ENCODE results near the gene KDM8. TPM values are rescaled to one million over a fixed set of nuclear protein-coding genes. Genes with fewer than 3 reads are reported as not detected.

Gene KDM8
- total and polyA plus RNA-seq, 2 donors (not counting 3 experiments of a cell fraction or from before 2014, with no cell fraction given): 5.1 to 8.4 TPM

DNA sequence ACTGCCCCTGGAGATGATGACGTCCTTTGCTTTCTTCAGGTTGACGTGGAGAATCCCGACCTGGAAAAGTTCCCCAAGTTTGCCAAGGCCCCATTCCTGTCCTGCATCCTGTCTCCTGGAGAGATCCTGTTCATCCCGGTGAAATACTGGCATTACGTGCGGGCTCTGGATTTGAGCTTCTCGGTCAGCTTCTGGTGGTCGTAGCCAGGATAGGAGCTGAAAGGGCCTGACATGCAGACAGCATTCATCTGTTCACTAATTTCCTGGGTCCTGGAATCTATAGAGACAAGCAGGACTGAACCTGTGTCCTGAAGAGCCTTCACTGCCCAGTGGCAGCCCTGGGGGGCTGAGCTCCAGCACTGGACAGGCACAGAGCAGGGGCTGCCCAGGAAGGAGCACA lies 17.2 kb downstream of the KDM8 start:
- Histone ChIP-seq H3K4me1 (ENCODE audit: control insufficient read depth, extremely low read depth, insufficient read depth, low read length) (no peaks in the 10 kb centered on the region), H2AFZ (ENCODE audit: low read depth, low read length) (no peak overlapping the region), H3K4me3 (replicated peaks in 1 of 3; ENCODE audit: insufficient read depth in 1 of 3, low read depth in 1 of 3, low read length in 3 of 3) (no peak overlapping the region), H4K20me1 (replicated peaks; ENCODE audit: control insufficient read depth, extremely low read depth, insufficient read depth, low read length) (no peaks in the 10 kb centered on the region), H3K9ac (replicated peaks; ENCODE audit: extremely low read depth, insufficient read depth, low read length) (no peak overlapping the region), H3K79me2 (ENCODE audit: control insufficient read depth, insufficient read depth, low read length) (no peaks in the 10 kb centered on the region), H3K27ac (ENCODE audit: insufficient read depth, low read depth, low read length) (no peak overlapping the region), H3K27me3 (ENCODE audit: control insufficient read depth in 2 of 2, insufficient read depth in 2 of 2, low read length in 2 of 2) (no peaks in the 10 kb centered on the region), H3K9me3 (replicated peaks; ENCODE audit: control insufficient read depth, insufficient read depth, low read length) (no peaks in the 10 kb centered on the region), H3K36me3 (ENCODE audit: control insufficient read depth in 2 of 2, extremely low read depth in 1 of 2, insufficient read depth in 2 of 2, low read length in 2 of 2) (peaks cover 0 to 4% of the 10 kb centered on the region in 2 experiments), H3K4me2 (ENCODE audit: insufficient read depth, low read length) (no peak overlapping the region), H3K9me1 (replicated peaks; ENCODE audit: control insufficient read depth, extremely low read depth, insufficient read depth, low read length) (no peaks in the 10 kb centered on the region)
- ChIA-PET CTCF (interaction anchor here (1.3 kb wide), 2 partner anchors 42 to 147 kb away, joined by 3 read pairs; no protein-coding TSS in a partner anchor), POLR2A (no interaction called here)
- dilution Hi-C loops (cut with MboI; ENCODE audit: extremely low pct_ligation_motif_present, low sequenced_read_pairs) (no loop called here), intact Hi-C loops (cut with micrococcal nuclease) (no loop called here)
- DNase-seq (ENCODE audit: low read depth, low spot score): no peak
- BruUV-seq (replicated peaks): no TSS peak
- TF ChIP-seq POLR2AphosphoS5 (IDR thresholded peaks at IDR 0.05; ENCODE audit: insufficient read depth, low read depth, low read length) (no peak), FOS (IDR thresholded peaks at IDR 0.05; ENCODE audit: borderline replicate concordance, insufficient read depth, low read length) (no peak), EZH2 (IDR thresholded peaks at IDR 0.05; ENCODE audit: borderline replicate concordance, low read depth, low read length, severe bottlenecking) (no peak), GATA2 (IDR thresholded peaks at IDR 0.05; ENCODE audit: insufficient read depth, insufficient read length, low read depth, low read length) (no peak), MYC (IDR thresholded peaks at IDR 0.05; ENCODE audit: low read depth, low read length) (no peak), JUN (IDR thresholded peaks at IDR 0.05; ENCODE audit: borderline replicate concordance, insufficient read depth, insufficient read length, low read depth) (no peak), POLR2A (IDR thresholded peaks at IDR 0.05; ENCODE audit: low read depth, low read length) (no peak)
- TF ChIP-seq, protein P1, sequence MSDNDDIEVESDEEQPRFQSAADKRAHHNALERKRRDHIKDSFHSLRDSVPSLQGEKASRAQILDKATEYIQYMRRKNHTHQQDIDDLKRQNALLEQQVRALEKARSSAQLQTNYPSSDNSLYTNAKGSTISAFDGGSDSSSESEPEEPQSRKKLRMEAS (IDR thresholded peaks at IDR 0.05; ENCODE audit: insufficient read depth, insufficient read length): no peak
- TF ChIP-seq, protein P2, sequence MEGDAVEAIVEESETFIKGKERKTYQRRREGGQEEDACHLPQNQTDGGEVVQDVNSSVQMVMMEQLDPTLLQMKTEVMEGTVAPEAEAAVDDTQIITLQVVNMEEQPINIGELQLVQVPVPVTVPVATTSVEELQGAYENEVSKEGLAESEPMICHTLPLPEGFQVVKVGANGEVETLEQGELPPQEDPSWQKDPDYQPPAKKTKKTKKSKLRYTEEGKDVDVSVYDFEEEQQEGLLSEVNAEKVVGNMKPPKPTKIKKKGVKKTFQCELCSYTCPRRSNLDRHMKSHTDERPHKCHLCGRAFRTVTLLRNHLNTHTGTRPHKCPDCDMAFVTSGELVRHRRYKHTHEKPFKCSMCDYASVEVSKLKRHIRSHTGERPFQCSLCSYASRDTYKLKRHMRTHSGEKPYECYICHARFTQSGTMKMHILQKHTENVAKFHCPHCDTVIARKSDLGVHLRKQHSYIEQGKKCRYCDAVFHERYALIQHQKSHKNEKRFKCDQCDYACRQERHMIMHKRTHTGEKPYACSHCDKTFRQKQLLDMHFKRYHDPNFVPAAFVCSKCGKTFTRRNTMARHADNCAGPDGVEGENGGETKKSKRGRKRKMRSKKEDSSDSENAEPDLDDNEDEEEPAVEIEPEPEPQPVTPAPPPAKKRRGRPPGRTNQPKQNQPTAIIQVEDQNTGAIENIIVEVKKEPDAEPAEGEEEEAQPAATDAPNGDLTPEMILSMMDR (IDR thresholded peaks at IDR 0.05; ENCODE audit: extremely low read depth in 1 of 2, insufficient read depth in 1 of 2, low read depth in 1 of 2, low read length in 2 of 2): no peak
- no peak for FAIRE-seq
